ENCODE results near the gene GOLGA6D.
"Not testable (repeated sequence)": the region's sequence is repeated elsewhere in the genome, so short reads cannot be mapped to it uniquely, and the experiment has no call there.

GOLGA6D gene

DNA sequence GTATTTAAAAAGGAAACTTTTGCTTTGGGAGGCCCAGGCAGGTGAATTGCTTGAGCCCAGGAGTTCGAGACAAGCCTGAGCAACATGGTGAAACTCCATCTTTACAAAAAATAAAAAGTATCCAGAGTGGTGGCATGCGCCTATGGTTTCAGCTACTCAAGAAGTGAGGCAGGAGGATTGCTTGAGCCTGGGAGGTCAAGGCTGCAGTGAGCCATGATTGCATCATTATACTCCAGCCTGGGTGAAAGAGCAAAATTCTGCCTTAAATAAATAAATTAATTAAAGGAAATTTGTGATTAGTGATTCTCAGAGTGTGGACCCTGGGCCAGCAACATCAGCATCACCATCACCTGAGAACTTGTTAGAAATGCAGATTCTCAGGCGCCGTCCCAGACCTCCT lies 43.3 kb downstream of the GOLGA6D start:
- no peak for DNase-seq (ENCODE audit: low read depth)
- H3K4me3 ChIP-seq (ENCODE audit: low read length), result no peak overlapping the region
- no peak for TF ChIP-seq CTCF (IDR thresholded peaks at IDR 0.05; ENCODE audit: insufficient read depth, low read depth, low read length, missing control alignments)

- TF ChIP-seq CTCF (IDR thresholded peaks at IDR 0.05; ENCODE audit: insufficient read depth, low read depth, low read length, missing control alignments), result no peak
- no peak for DNase-seq (ENCODE audit: low read depth)
- H3K4me3 ChIP-seq (ENCODE audit: low read length), result no peak overlapping the region
These were observed 44.4 kb downstream of the GOLGA6D start for GRCh38 chr15:75327005-75327404.

GRCh38 chr15:75327491-75327890 lies 44.9 kb downstream of the GOLGA6D start:
- H3K4me3 ChIP-seq (ENCODE audit: low read length), result no peak overlapping the region
- TF ChIP-seq CTCF (IDR thresholded peaks at IDR 0.05; ENCODE audit: insufficient read depth, low read depth, low read length, missing control alignments), result no peak
- DNase-seq (ENCODE audit: low read depth), result no peak

GRCh38 chr15:75328493-75329314 lies 46.1 kb downstream of the GOLGA6D start:
- no peak for TF ChIP-seq CTCF (IDR thresholded peaks at IDR 0.05; ENCODE audit: insufficient read depth, low read depth, low read length, missing control alignments)
- H3K4me3 ChIP-seq (ENCODE audit: low read length), result no peak overlapping the region
- no peak for DNase-seq (ENCODE audit: low read depth)

DNA sequence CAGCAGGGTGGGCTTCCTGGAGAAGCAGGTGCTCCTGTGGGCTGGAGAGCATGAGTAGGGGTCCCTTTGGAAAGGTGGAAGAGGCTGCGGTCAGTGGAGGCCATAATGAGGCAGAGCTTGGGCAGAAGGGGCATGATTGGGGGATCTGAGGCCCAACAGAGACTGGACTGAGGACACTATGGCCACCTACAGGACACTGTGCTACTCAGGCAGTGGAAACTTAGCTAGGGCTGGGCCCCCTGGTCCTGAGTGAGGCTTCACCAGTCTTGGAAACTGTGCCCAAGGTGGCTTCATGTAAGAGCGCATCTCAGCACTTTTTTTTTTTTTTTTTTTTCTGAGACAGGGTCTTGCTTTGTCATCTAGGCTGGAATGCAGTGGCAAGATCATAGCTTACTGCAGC lies 46.9 kb downstream of the GOLGA6D start:
- H3K4me3 ChIP-seq (ENCODE audit: low read length), result no peak overlapping the region
- no peak for DNase-seq (ENCODE audit: low read depth)
- TF ChIP-seq CTCF (IDR thresholded peaks at IDR 0.05; ENCODE audit: insufficient read depth, low read depth, low read length, missing control alignments), result no peak

- not testable (repeated sequence) for H3K4me3 ChIP-seq (ENCODE audit: low read length); DNase-seq (ENCODE audit: low read depth)
These were observed 49.5 kb downstream of the GOLGA6D start for GRCh38 chr15:75332093-75332492.

GRCh38 chr15:75333654-75334419 lies 51.2 kb downstream of the GOLGA6D start:
- H3K4me3 ChIP-seq (ENCODE audit: low read length); DNase-seq (ENCODE audit: low read depth): not testable (repeated sequence)

DNA sequence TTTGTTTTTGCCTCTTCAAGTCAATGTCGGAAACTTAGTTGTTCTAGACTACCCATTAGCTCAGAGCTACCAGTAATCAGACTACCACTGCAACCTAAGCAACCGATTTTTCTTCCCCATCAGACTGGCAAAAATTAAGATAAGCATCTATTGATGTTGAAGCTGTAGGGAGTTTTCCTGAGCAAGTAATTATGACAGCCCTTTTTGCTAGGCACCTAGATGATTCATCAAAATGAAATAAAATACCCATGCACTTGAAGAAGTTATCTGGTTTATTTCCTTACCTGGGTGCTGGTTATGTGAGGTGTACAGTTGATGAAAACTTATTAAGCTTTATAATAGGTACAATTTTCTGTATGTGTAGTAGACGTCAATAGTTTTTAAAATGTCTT lies 52.7 kb downstream of the GOLGA6D start:
- DNase-seq (ENCODE audit: low read depth), result no peak
- no peak for TF ChIP-seq CTCF (IDR thresholded peaks at IDR 0.05; ENCODE audit: insufficient read depth, low read depth, low read length, missing control alignments)
- peak overlapping the region; percentile 82 for H3K4me3 ChIP-seq (ENCODE audit: low read length)
